ENCODE data around the gene ACADL. TPM values are rescaled to one million over a fixed set of nuclear protein-coding genes. Genes with fewer than 3 reads are reported as not detected.
"Not testable (repeated sequence)": the region's sequence is repeated elsewhere in the genome, so short reads cannot be mapped to it uniquely, and the experiment has no call there.

The ACADL gene
- total and polyA plus RNA-seq, 3 experiments from 2014 or later, result not detected

DNA sequence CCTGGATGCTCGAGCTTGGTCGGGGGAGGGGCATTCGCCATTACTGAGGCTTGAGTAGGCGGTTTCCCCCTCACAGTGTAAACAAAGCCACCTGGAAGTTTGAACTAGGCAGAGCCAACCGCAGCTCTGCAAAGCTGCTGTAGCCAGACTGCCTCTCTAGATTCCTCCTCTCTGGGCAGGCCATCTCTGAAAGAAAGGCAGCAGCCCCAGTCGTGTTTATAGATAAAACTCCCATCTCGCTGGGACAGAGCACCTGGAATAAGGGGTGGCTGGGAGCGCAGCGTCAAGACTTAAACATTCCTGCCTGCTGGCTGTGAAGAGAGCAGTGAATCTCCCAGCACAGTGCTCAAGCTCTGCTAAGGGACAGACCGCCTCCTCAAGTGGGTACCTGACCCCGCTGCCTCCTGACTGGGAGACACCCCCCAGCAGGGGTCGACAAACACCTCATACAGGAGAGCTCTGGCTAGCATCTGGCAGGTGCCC, 43.6 kb downstream of the ACADL start:
- H3K4me1 Mint-ChIP-seq, result peaks cover 10 to 18% (median 15%) of the 10 kb centered on the region in 3 donors
- POLR2A ChIA-PET; H3K4me3 ChIP-seq (ENCODE audit: low read length); H3K36me3 ChIP-seq (ENCODE audit: insufficient read depth, low read length); H3K9me3 ChIP-seq (ENCODE audit: low read length); H3K27me3 ChIP-seq (ENCODE audit: insufficient read depth, low read length, poor library complexity, severe bottlenecking); H3K4me1 ChIP-seq (ENCODE audit: insufficient read depth, low read length); H3K27ac ChIP-seq (ENCODE audit: low read depth, low read length): not testable (repeated sequence)
- H3K4me3 Mint-ChIP-seq, result peak overlapping the region in 6 of 7 donors; percentile 20 to 73 (median 53)
- peak in 2 of 5 donors; percentile 31 to 46 for DNase-seq
- peak overlapping the region in 2 of 8 donors; percentile 48 to 86 for H3K27ac Mint-ChIP-seq
- CTCF ChIA-PET, result interaction anchor here (0.9 to 1.7 kb wide), 2 partner anchors 171 to 221 kb away, joined by 3 to 5 read pairs; no protein-coding TSS in a partner anchor
- peaks cover 17 to 40% (median 30%) of the 10 kb centered on the region in 5 donors for H3K9me3 Mint-ChIP-seq
- peaks cover 2 to 40% (median 4%) of the 10 kb centered on the region in 3 donors for H3K36me3 Mint-ChIP-seq
- H3K27me3 Mint-ChIP-seq, result peaks cover 20 to 22% of the 10 kb centered on the region in 2 donors

- Mint-ChIP-seq H3K27me3 (peaks cover 17 to 18% of the 10 kb centered on the region in 2 donors), H3K27ac (peak overlapping the region in 1 of 8 donors; percentile 48), H3K36me3 (peaks cover 2 to 35% (median 4%) of the 10 kb centered on the region in 3 donors), H3K4me1 (peaks cover 10 to 18% (median 15%) of the 10 kb centered on the region in 3 donors), H3K4me3 (peak overlapping the region in 6 of 7 donors; percentile 20 to 73 (median 53)), H3K9me3 (peaks cover 14 to 35% (median 26%) of the 10 kb centered on the region in 5 donors)
- H3K36me3 ChIP-seq (ENCODE audit: insufficient read depth, low read length); DNase-seq; H3K9me3 ChIP-seq (ENCODE audit: low read length); H3K4me3 ChIP-seq (ENCODE audit: low read length); H3K4me1 ChIP-seq (ENCODE audit: insufficient read depth, low read length); H3K27me3 ChIP-seq (ENCODE audit: insufficient read depth, low read length, poor library complexity, severe bottlenecking); POLR2A ChIA-PET; H3K27ac ChIP-seq (ENCODE audit: low read depth, low read length): not testable (repeated sequence)
- CTCF ChIA-PET, result interaction anchor here (0.9 to 1.7 kb wide), 2 partner anchors 171 to 220 kb away, joined by 3 to 5 read pairs; no protein-coding TSS in a partner anchor
Measured at GRCh38 chr2:210181033-210181605, 44.1 kb downstream of the ACADL start.

DNA sequence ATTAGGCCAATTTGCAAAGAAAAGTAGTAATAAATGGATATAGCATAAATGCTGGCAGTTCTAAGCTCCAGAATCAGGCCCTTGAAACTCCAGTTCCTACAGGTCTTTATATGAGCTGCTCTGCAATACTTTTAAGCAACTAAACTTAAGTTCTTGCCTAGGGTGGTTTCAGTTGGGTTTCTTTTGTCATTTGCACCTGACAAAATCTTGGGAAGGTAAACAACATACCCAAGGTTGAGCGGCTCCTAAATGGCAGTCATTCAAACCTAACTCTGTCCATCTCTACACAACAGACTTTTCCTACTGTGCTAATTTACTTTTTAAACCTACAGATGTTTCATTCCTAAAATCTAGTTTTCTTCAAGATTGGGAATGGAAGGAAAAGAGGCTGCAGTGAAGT, 44.8 kb downstream of the ACADL start:
- Histone ChIP-seq H3K9me3 (ENCODE audit: low read length) (no peaks in the 10 kb centered on the region), H3K27ac (ENCODE audit: low read depth, low read length) (no peak overlapping the region), H3K4me1 (ENCODE audit: insufficient read depth, low read length) (peaks cover 8% of the 10 kb centered on the region), H3K4me3 (ENCODE audit: low read length) (no peak overlapping the region), H3K27me3 (ENCODE audit: insufficient read depth, low read length, poor library complexity, severe bottlenecking) (no peaks in the 10 kb centered on the region), H3K36me3 (ENCODE audit: insufficient read depth, low read length) (no peaks in the 10 kb centered on the region)
- Mint-ChIP-seq H3K27ac (peak overlapping the region in 1 of 8 donors; percentile 29), H3K4me1 (peaks cover 10 to 18% (median 15%) of the 10 kb centered on the region in 3 donors), H3K4me3 (peak overlapping the region in 1 of 7 donors; percentile 14), H3K36me3 (peaks cover 2 to 30% (median 4%) of the 10 kb centered on the region in 3 donors), H3K9me3 (peaks cover 11 to 28% (median 21%) of the 10 kb centered on the region in 5 donors), H3K27me3 (peaks cover 13% of the 10 kb centered on the region in 2 donors)
- ChIA-PET POLR2A (no interaction called here), CTCF (interaction anchor here (1.7 kb wide), 1 partner anchor 220 kb away, joined by 5 read pairs; no protein-coding TSS in a partner anchor)
- no peak for DNase-seq

GRCh38 chr2:210179351-210179990, 45.8 kb downstream of the ACADL start:
- Mint-ChIP-seq H3K4me3 (no peak overlapping the region), H3K36me3 (peaks cover 2 to 21% (median 4%) of the 10 kb centered on the region in 3 donors), H3K4me1 (peaks cover 10 to 18% (median 15%) of the 10 kb centered on the region in 3 donors), H3K27me3 (peaks cover 5 to 6% of the 10 kb centered on the region in 2 donors), H3K9me3 (peaks cover 8 to 18% (median 11%) of the 10 kb centered on the region in 5 donors), H3K27ac (no peak overlapping the region)
- Histone ChIP-seq H3K9me3 (ENCODE audit: low read length) (no peaks in the 10 kb centered on the region), H3K27me3 (ENCODE audit: insufficient read depth, low read length, poor library complexity, severe bottlenecking) (no peaks in the 10 kb centered on the region), H3K36me3 (ENCODE audit: insufficient read depth, low read length) (no peaks in the 10 kb centered on the region), H3K4me1 (ENCODE audit: insufficient read depth, low read length) (peaks cover 8% of the 10 kb centered on the region), H3K4me3 (ENCODE audit: low read length) (no peak overlapping the region), H3K27ac (ENCODE audit: low read depth, low read length) (no peak overlapping the region)
- no peak for DNase-seq
- CTCF ChIA-PET, result no interaction called here
- POLR2A ChIA-PET, result no interaction called here

DNA sequence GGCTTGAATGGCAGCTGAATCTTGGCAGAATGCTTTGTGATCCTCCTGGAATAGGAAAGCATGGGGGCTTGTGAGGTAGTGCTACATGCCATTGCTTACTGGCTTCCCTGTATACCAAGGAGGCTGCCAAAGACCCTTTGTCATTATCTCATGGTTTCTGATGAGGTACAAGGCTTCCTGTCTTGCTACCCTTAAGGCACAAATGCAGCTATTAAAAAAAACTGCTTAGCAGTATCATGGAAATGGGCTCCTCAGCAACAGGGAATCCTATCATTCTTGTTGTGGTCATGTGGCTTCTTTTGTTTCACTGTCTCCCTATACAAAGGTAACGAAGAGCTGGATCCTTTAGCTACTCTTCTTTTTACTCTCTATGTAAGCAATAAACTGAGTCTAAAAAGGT, 47.5 kb downstream of the ACADL start:
- peaks cover 0 to 3% (median 0%) of the 10 kb centered on the region in 5 donors for H3K9me3 Mint-ChIP-seq
- H3K27ac Mint-ChIP-seq, result no peak overlapping the region
- Histone ChIP-seq H3K4me3 (ENCODE audit: low read length) (no peak overlapping the region), H3K36me3 (ENCODE audit: insufficient read depth, low read length) (no peaks in the 10 kb centered on the region), H3K27ac (ENCODE audit: low read depth, low read length) (no peak overlapping the region), H3K4me1 (ENCODE audit: insufficient read depth, low read length) (peaks cover 8% of the 10 kb centered on the region), H3K9me3 (ENCODE audit: low read length) (no peaks in the 10 kb centered on the region), H3K27me3 (ENCODE audit: insufficient read depth, low read length, poor library complexity, severe bottlenecking) (no peaks in the 10 kb centered on the region)
- H3K4me3 Mint-ChIP-seq, result no peak overlapping the region
- POLR2A ChIA-PET, result no interaction called here
- CTCF ChIA-PET, result interaction anchor here (0.8 to 1.4 kb wide), 2 partner anchors 16 to 21 kb away, joined by 3 read pairs; no protein-coding TSS in a partner anchor
- H3K36me3 Mint-ChIP-seq, result peaks cover 0 to 4% (median 0%) of the 10 kb centered on the region in 3 donors
- no peaks in the 10 kb centered on the region for H3K27me3 Mint-ChIP-seq
- DNase-seq, result no peak
- H3K4me1 Mint-ChIP-seq, result peaks cover 10 to 18% (median 15%) of the 10 kb centered on the region in 3 donors

DNA sequence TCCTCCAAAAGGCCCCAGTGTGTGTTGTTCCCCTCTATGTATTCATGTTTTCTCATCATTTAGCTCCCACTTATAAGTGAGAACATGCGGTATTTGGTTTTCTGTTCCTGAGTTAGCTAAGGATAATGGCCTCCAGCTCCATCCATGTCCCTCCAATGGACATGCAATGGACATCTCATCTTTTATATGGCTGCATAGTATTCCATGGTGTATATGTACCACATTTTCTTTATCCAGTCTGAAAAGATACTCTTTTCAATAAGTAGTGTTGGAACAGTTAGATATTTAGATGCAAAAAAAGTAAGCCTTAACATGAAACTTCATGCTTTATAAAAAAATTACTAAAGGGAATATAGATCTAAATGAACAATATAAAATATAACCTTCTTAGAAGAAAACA, 48.1 kb downstream of the ACADL start:
- peaks cover 13% of the 10 kb centered on the region for H3K4me1 ChIP-seq (ENCODE audit: insufficient read depth, low read length)
- H3K9me3 ChIP-seq (ENCODE audit: low read length); H3K27ac ChIP-seq (ENCODE audit: low read depth, low read length); POLR2A ChIA-PET; DNase-seq; H3K4me3 ChIP-seq (ENCODE audit: low read length); H3K36me3 ChIP-seq (ENCODE audit: insufficient read depth, low read length); H3K4me3 Mint-ChIP-seq; H3K27me3 Mint-ChIP-seq; H3K9me3 Mint-ChIP-seq; H3K27me3 ChIP-seq (ENCODE audit: insufficient read depth, low read length, poor library complexity, severe bottlenecking); H3K36me3 Mint-ChIP-seq; H3K27ac Mint-ChIP-seq: not testable (repeated sequence)
- H3K4me1 Mint-ChIP-seq, result peaks cover 11 to 18% (median 18%) of the 10 kb centered on the region in 3 donors
- CTCF ChIA-PET, result interaction anchor here (1.4 kb wide), 1 partner anchor 22 kb away, joined by 3 read pairs; no protein-coding TSS in a partner anchor

- H3K27me3 ChIP-seq (ENCODE audit: insufficient read depth, low read length, poor library complexity, severe bottlenecking), result no peaks in the 10 kb centered on the region
- ChIA-PET POLR2A (no interaction called here), CTCF (no interaction called here)
- Mint-ChIP-seq H3K4me1 (peaks cover 15 to 24% (median 24%) of the 10 kb centered on the region in 3 donors), H3K27me3 (peaks cover 0 to 9% of the 10 kb centered on the region in 2 donors), H3K27ac (no peak overlapping the region), H3K36me3 (peaks cover 0 to 14% (median 0%) of the 10 kb centered on the region in 3 donors), H3K4me3 (peak overlapping the region in 1 of 7 donors; percentile 26), H3K9me3 (no peaks in the 10 kb centered on the region)
- no peak overlapping the region for H3K4me3 ChIP-seq (ENCODE audit: low read length)
- no peak overlapping the region for H3K27ac ChIP-seq (ENCODE audit: low read depth, low read length)
- peaks cover 11% of the 10 kb centered on the region for H3K4me1 ChIP-seq (ENCODE audit: insufficient read depth, low read length)
- no peaks in the 10 kb centered on the region for H3K36me3 ChIP-seq (ENCODE audit: insufficient read depth, low read length)
- H3K9me3 ChIP-seq (ENCODE audit: low read length), result no peaks in the 10 kb centered on the region
- no peak for DNase-seq
Measured at GRCh38 chr2:210174086-210174485, 51.2 kb downstream of the ACADL start.

DNA sequence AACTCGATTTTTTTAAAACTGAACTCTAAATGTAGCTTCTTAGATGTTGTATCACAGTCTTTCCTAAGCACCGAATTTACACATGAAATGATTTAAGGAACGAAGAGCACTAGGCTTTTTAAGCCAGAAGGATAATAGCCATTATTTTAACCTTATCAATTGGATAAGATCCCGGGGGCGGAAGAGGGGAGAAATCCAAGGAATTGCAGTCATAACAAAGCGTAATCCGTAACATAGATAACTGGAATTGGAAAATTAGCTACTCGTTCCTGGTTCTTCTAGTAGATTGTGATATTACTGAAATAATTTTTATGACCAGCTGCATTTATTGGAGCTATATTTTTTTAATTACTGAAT, 53.0 kb downstream of the ACADL start:
- CTCF ChIA-PET, result interaction anchor here (1.1 kb wide), 1 partner anchor 24 kb away, joined by 3 read pairs; no protein-coding TSS in a partner anchor
- DNase-seq, result no peak
- peak overlapping the region; percentile 92 to 99 (median 96) for H3K4me3 Mint-ChIP-seq
- H3K27ac ChIP-seq (ENCODE audit: low read depth, low read length), result no peak overlapping the region
- no peaks in the 10 kb centered on the region for H3K36me3 ChIP-seq (ENCODE audit: insufficient read depth, low read length)
- POLR2A ChIA-PET, result no interaction called here
- H3K27me3 ChIP-seq (ENCODE audit: insufficient read depth, low read length, poor library complexity, severe bottlenecking), result no peaks in the 10 kb centered on the region
- peaks cover 23 to 35% (median 34%) of the 10 kb centered on the region in 3 donors for H3K4me1 Mint-ChIP-seq
- peaks cover 11% of the 10 kb centered on the region for H3K4me1 ChIP-seq (ENCODE audit: insufficient read depth, low read length)
- H3K9me3 ChIP-seq (ENCODE audit: low read length), result no peaks in the 10 kb centered on the region
- peak overlapping the region; percentile 59 to 96 (median 92) for H3K27ac Mint-ChIP-seq
- H3K9me3 Mint-ChIP-seq, result no peaks in the 10 kb centered on the region
- H3K4me3 ChIP-seq (ENCODE audit: low read length), result no peak overlapping the region
- peaks cover 0 to 9% of the 10 kb centered on the region in 2 donors for H3K27me3 Mint-ChIP-seq
- H3K36me3 Mint-ChIP-seq, result peaks cover 0 to 14% (median 0%) of the 10 kb centered on the region in 3 donors

Data from CD8-positive, alpha-beta memory T cell (primary cell).